ENCODE data around the gene CMIP. TPM values are rescaled to one million over a fixed set of nuclear protein-coding genes. Genes with fewer than 3 reads are reported as not detected.

The CMIP gene
- total RNA-seq, 4 donors from 2014 or later, result 16.7 to 104 (median 43.6) TPM

DNA sequence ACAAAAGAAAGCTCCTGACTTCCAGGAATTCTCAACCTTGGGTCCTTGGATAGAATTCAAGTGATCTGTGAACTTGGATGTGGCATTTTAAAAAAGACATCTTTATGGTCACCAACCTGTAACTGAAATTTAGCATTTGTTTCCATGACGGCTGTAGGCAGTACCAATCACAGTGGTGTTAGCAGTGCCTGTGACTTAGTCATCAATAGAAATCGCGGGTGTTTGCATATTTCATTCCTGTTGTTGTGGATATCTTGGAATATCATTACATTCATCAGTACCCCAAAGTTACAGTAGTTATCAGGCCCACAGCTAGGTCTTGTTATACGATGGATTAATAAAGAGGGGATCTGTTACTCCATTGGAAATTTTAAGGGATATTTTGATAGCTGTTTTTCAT lies 81.6 kb downstream of the CMIP start:
- H3K36me3 ChIP-seq, result no peaks in the 10 kb centered on the region
- no peak for DNase-seq
- TF ChIP-seq, protein P1, sequence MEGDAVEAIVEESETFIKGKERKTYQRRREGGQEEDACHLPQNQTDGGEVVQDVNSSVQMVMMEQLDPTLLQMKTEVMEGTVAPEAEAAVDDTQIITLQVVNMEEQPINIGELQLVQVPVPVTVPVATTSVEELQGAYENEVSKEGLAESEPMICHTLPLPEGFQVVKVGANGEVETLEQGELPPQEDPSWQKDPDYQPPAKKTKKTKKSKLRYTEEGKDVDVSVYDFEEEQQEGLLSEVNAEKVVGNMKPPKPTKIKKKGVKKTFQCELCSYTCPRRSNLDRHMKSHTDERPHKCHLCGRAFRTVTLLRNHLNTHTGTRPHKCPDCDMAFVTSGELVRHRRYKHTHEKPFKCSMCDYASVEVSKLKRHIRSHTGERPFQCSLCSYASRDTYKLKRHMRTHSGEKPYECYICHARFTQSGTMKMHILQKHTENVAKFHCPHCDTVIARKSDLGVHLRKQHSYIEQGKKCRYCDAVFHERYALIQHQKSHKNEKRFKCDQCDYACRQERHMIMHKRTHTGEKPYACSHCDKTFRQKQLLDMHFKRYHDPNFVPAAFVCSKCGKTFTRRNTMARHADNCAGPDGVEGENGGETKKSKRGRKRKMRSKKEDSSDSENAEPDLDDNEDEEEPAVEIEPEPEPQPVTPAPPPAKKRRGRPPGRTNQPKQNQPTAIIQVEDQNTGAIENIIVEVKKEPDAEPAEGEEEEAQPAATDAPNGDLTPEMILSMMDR (IDR thresholded peaks at IDR 0.05), result no peak
- H3K9me3 ChIP-seq, result no peaks in the 10 kb centered on the region
- H3K4me1 ChIP-seq, result peaks cover 6% of the 10 kb centered on the region in 2 donors
- no peaks in the 10 kb centered on the region for H3K27me3 ChIP-seq
- no peak overlapping the region for H3K4me3 ChIP-seq
- intact Hi-C loops (cut with DNase I; ENCODE audit: low total_unique reads), result no loop called here
- H3K27ac ChIP-seq, result peak overlapping the region in 1 of 2 donors; percentile 59

DNA sequence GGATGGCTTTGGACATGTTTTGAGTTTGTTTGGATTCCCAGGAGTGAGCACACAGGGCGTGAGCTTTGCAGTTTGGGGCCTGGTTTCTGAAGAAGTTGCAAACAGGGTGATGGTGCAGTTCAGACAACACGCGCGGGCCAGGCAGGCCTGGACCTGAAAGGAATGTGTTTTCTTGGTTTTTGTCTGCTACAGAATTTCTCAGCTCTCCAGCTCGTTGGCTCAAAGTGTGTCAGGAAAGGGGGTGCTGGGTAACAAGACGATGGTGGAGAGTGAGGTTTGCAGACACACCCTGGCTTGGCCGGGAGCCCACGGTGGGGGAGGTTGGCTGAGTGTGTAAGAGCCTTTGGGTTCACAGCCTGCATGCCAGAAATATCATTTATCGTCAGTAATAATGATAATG lies 82.3 kb downstream of the CMIP start:
- no peaks in the 10 kb centered on the region for H3K9me3 ChIP-seq
- DNase-seq, result peak in 1 of 2 donors; percentile 33
- no peaks in the 10 kb centered on the region for H3K36me3 ChIP-seq
- no peak for TF ChIP-seq POLR2A (IDR thresholded peaks at IDR 0.05)
- TF ChIP-seq, protein P1 (IDR thresholded peaks at IDR 0.05), result no peak
- H3K4me3 ChIP-seq, result no peak overlapping the region
- peaks cover 6% of the 10 kb centered on the region in 2 donors for H3K4me1 ChIP-seq
- H3K27me3 ChIP-seq, result no peaks in the 10 kb centered on the region
- H3K27ac ChIP-seq, result peak overlapping the region; percentile 19 to 59
- intact Hi-C loops (cut with DNase I; ENCODE audit: low total_unique reads), result no loop called here

DNA sequence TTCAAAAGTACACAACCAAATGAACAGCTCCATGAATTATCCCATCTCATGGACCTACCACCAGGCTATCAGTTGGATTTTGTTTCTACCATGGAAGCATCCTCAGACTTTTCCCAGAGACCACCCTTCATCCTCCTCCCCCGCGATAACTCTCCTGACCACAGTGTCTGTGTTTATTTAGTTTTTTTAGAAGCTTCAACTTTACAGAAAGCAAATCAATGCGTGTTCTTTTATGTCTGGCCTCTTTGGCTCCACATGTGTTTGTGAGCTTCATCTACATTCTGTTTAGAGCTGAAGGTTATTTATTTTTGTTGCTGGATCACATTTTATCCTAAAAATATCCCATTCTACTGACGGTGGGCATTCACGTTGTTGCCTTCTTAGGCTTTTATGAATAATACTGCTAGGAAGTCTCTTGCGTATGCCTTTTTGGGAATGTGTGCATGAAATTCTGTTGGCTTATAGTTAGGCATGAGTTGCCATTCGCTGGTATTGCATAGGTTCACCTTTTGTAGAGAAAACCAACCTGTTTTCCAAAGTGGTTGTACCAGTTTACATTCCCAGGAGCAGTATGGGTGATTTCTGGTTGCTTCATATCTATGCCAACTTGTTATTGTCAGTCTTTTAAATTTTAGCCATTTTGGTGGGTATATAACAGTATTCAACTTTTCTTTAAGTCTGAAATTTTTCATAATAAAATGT lies 83.0 kb downstream of the CMIP start:
- TF ChIP-seq, protein P1 (IDR thresholded peaks at IDR 0.05), result no peak
- no peak for TF ChIP-seq POLR2A (IDR thresholded peaks at IDR 0.05)
- intact Hi-C loops (cut with DNase I; ENCODE audit: low total_unique reads), result no loop called here
- Histone ChIP-seq H3K4me1 (peaks cover 6% of the 10 kb centered on the region in 2 donors), H3K9me3 (no peaks in the 10 kb centered on the region), H3K27ac (no peak overlapping the region), H3K27me3 (no peaks in the 10 kb centered on the region), H3K4me3 (no peak overlapping the region), H3K36me3 (no peaks in the 10 kb centered on the region)
- DNase-seq, result no peak

DNA sequence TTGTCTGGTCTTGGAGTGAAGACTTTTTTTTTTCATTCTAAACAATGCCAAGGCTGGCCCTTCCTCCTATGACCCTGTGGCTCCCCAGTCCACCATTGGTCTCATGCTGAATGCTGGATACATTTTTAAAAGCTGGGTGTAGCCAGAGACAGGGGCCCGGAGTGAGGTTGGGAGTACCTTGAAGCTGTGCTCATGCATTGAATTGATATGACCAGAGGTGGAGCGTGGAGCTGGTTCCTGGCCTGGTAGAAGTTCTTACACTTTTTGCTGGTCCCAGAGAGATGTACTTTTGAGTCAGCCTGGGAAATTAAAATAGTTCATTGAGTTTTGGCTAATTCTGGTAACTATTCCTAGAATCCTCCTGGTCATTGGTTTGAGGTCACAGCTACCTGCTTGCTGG lies 83.6 kb downstream of the CMIP start:
- Histone ChIP-seq H3K27me3 (no peaks in the 10 kb centered on the region), H3K27ac (no peak overlapping the region), H3K4me3 (no peak overlapping the region), H3K9me3 (no peaks in the 10 kb centered on the region), H3K36me3 (no peaks in the 10 kb centered on the region), H3K4me1 (peaks cover 6% of the 10 kb centered on the region in 2 donors)
- TF ChIP-seq POLR2A (IDR thresholded peaks at IDR 0.05), result no peak
- TF ChIP-seq, protein P1 (IDR thresholded peaks at IDR 0.05), result no peak
- intact Hi-C loops (cut with DNase I; ENCODE audit: low total_unique reads), result no loop called here
- DNase-seq, result no peak

DNA sequence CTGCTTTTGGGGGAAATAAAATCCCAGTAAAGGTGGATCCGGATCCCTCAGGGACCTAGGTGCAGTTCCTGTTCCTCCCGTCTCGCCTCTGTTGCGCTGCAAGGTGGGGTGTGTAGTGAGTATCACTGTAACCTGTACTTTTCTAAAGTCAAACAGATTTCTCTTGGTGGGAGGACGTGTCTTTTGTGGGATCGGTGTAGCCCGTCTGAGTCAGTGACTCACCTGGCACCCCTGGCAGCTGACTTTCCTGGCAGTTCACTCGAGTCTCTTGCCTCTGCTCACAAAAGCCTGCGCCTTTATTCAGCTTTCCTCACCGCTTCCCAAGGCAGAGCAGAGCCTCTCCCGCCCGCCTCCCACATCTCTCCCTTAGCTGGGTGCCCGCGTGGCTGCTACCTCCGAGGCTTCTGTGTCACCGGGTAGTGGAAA lies 85.7 kb downstream of the CMIP start:
- no peak overlapping the region for H3K4me3 ChIP-seq
- TF ChIP-seq, protein P1 (IDR thresholded peaks at IDR 0.05), result no peak
- no peaks in the 10 kb centered on the region for H3K36me3 ChIP-seq
- H3K4me1 ChIP-seq, result peaks cover 6% of the 10 kb centered on the region in 2 donors
- H3K9me3 ChIP-seq, result no peaks in the 10 kb centered on the region
- no peaks in the 10 kb centered on the region for H3K27me3 ChIP-seq
- DNase-seq, result no peak
- intact Hi-C loops (cut with DNase I; ENCODE audit: low total_unique reads), result no loop called here
- H3K27ac ChIP-seq, result no peak overlapping the region
